ENCODE measurements around the gene NDC1. TPM values are rescaled to one million over a fixed set of nuclear protein-coding genes. Genes with fewer than 3 reads are reported as not detected.

NDC1 gene
- total and polyA plus RNA-seq, 2 of the 4 experiments (the other 2 are of a cell fraction): 11.8 to 33.9 TPM

GRCh38 chr1:53763461-53763860 lies 74.6 kb downstream of the NDC1 start:
- ATAC-seq (ENCODE audit: low read depth) (no peak), DNase-seq (no peak)
- Histone ChIP-seq H3K4ac (ENCODE audit: low read depth, low read length) (no peak overlapping the region), H3K14ac (replicated peaks; ENCODE audit: low read depth, low read length) (no peak overlapping the region), H3K9me1 (ENCODE audit: insufficient read depth, low read length) (no peaks in the 10 kb centered on the region; the same call in 1 of the 2 replicates), H2BK120ac (ENCODE audit: low read depth, low read length) (no peak overlapping the region), H3K27me3 (ENCODE audit: control insufficient read depth, insufficient read depth, low read length) (no peaks in the 10 kb centered on the region), H3K4me1 (ENCODE audit: control insufficient read depth, insufficient read depth, low read length) (peaks cover 6% of the 10 kb centered on the region; the same call in 1 of the 2 replicates), H4K20me1 (ENCODE audit: insufficient read depth, low read length) (no peaks in the 10 kb centered on the region), H3K9me3 (ENCODE audit: control insufficient read depth, insufficient read depth, low read length) (no peaks in the 10 kb centered on the region), H2AK5ac (ENCODE audit: low read depth, low read length) (no peak overlapping the region), H3K23ac (ENCODE audit: low read depth, low read length) (no peak overlapping the region), H3K79me1 (ENCODE audit: low read depth in 1 of 2, low read length in 2 of 2) (peaks cover 0 to 5% of the 10 kb centered on the region in 2 experiments; a peak in 1 of 4 replicates), H2BK20ac (ENCODE audit: low read depth, low read length) (no peak overlapping the region), H3K56ac (ENCODE audit: extremely low read depth, insufficient read depth, low read length) (no peak overlapping the region), H4K91ac (ENCODE audit: insufficient read depth, low read depth, low read length) (no peak overlapping the region), H2BK5ac (ENCODE audit: low read depth, low read length, poor library complexity, severe bottlenecking) (no peak overlapping the region), H3K27ac (ENCODE audit: insufficient read depth, low read length) (no peak overlapping the region), H3K4me3 (ENCODE audit: insufficient read depth, low read depth, low read length) (no peak overlapping the region), H2BK15ac (ENCODE audit: low read depth, low read length) (no peak overlapping the region), H2AK9ac (replicated peaks; ENCODE audit: low read depth, low read length, poor library complexity) (no peak overlapping the region), H3K4me2 (ENCODE audit: low read depth, low read length) (no peak overlapping the region), H3K18ac (ENCODE audit: low read depth, low read length) (no peak overlapping the region), H2AFZ (replicated peaks; ENCODE audit: low read length, poor library complexity) (no peak overlapping the region), H4K5ac (ENCODE audit: low read depth, low read length) (no peak overlapping the region), H4K8ac (ENCODE audit: low read depth in 2 of 2, low read length in 2 of 2) (no peak overlapping the region), H3K9ac (ENCODE audit: low read depth, low read length) (no peak overlapping the region), H3K36me3 (ENCODE audit: control insufficient read depth, insufficient read depth, low read length) (no peaks in the 10 kb centered on the region)
- WGBS, 2 experiments (ENCODE audit: extremely low coverage in 2 of 2, insufficient read length in 1 of 2): no CpG with 5 or more reads among the region's 4 CpGs
- ChIA-PET POLR2A (ENCODE audit: unreplicated experiment) (interaction anchor here (0.6 kb wide), 1 partner anchor 81 kb away, joined by 3 read pairs; no protein-coding TSS in a partner anchor), CTCF (no interaction called here)
- TF ChIP-seq MAZ (IDR thresholded peaks at IDR 0.05; ENCODE audit: borderline replicate concordance, low read depth, low read length) (no peak), CHD1 (IDR thresholded peaks at IDR 0.05; ENCODE audit: low read depth, low read length) (no peak), MXI1 (IDR thresholded peaks at IDR 0.05; ENCODE audit: borderline replicate concordance, low read depth, low read length) (no peak), NFE2L2 (IDR thresholded peaks at IDR 0.05; ENCODE audit: low read depth, low read length) (no peak), RFX5 (IDR thresholded peaks at IDR 0.05; ENCODE audit: low read depth, low read length) (no peak), MAFK (IDR thresholded peaks at IDR 0.05; ENCODE audit: low read depth, low read length) (no peak), POLR2A (IDR thresholded peaks at IDR 0.05; ENCODE audit: low read depth, low read length) (no peak), RAD21 (IDR thresholded peaks at IDR 0.05; ENCODE audit: low read length) (no peak), CEBPB (IDR thresholded peaks at IDR 0.05; ENCODE audit: low read depth, low read length) (no peak), BHLHE40 (IDR thresholded peaks at IDR 0.05; ENCODE audit: low read depth, low read length) (no peak), RCOR1 (IDR thresholded peaks at IDR 0.05; ENCODE audit: insufficient replicate concordance, low read length) (no peak), FOS (IDR thresholded peaks at IDR 0.05; ENCODE audit: low read depth, low read length) (no peak)
- TF ChIP-seq, protein P1, sequence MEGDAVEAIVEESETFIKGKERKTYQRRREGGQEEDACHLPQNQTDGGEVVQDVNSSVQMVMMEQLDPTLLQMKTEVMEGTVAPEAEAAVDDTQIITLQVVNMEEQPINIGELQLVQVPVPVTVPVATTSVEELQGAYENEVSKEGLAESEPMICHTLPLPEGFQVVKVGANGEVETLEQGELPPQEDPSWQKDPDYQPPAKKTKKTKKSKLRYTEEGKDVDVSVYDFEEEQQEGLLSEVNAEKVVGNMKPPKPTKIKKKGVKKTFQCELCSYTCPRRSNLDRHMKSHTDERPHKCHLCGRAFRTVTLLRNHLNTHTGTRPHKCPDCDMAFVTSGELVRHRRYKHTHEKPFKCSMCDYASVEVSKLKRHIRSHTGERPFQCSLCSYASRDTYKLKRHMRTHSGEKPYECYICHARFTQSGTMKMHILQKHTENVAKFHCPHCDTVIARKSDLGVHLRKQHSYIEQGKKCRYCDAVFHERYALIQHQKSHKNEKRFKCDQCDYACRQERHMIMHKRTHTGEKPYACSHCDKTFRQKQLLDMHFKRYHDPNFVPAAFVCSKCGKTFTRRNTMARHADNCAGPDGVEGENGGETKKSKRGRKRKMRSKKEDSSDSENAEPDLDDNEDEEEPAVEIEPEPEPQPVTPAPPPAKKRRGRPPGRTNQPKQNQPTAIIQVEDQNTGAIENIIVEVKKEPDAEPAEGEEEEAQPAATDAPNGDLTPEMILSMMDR (conservative IDR thresholded peaks at IDR 0.05; ENCODE audit: low read depth, low read length): no peak
- TF ChIP-seq, protein P2, sequence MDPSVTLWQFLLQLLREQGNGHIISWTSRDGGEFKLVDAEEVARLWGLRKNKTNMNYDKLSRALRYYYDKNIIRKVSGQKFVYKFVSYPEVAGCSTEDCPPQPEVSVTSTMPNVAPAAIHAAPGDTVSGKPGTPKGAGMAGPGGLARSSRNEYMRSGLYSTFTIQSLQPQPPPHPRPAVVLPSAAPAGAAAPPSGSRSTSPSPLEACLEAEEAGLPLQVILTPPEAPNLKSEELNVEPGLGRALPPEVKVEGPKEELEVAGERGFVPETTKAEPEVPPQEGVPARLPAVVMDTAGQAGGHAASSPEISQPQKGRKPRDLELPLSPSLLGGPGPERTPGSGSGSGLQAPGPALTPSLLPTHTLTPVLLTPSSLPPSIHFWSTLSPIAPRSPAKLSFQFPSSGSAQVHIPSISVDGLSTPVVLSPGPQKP (IDR thresholded peaks at IDR 0.05; ENCODE audit: borderline replicate concordance, low read depth, low read length): no peak
- BruUV-seq (replicated peaks): no TSS peak
- in situ Hi-C loops (cut with MboI; ENCODE audit: low sequenced_read_pairs) (no loop called here), intact Hi-C loops (cut with micrococcal nuclease) (no loop called here), dilution Hi-C loops (cut with HindIII; ENCODE audit: low sequenced_read_pairs, unreplicated experiment) (no loop called here)

Measured in IMR-90 (cell line).